ENCODE measurements around the gene OSTF1.

The OSTF1 gene

GRCh38 chr9:75185585-75186170 lies 97.4 kb downstream of the OSTF1 start:
- Mint-ChIP-seq H3K4me1 (ENCODE audit: low read depth) (peaks cover 18% of the 10 kb centered on the region), H3K36me3 (peaks cover 2% of the 10 kb centered on the region), H3K27ac (no peak overlapping the region), H3K27me3 (no peaks in the 10 kb centered on the region), H3K4me3 (no peak overlapping the region), H3K9me3 (ENCODE audit: low read depth) (no peaks in the 10 kb centered on the region)

GRCh38 chr9:75186767-75187380 lies 98.6 kb downstream of the OSTF1 start:
- H3K27ac Mint-ChIP-seq = no peak overlapping the region
- peaks cover 2% of the 10 kb centered on the region for H3K36me3 Mint-ChIP-seq
- H3K4me3 Mint-ChIP-seq = no peak overlapping the region
- H3K27me3 Mint-ChIP-seq = no peaks in the 10 kb centered on the region
- peaks cover 18% of the 10 kb centered on the region for H3K4me1 Mint-ChIP-seq (ENCODE audit: low read depth)
- H3K9me3 Mint-ChIP-seq (ENCODE audit: low read depth) = no peaks in the 10 kb centered on the region

- no peak overlapping the region for H3K27ac Mint-ChIP-seq
- H3K4me1 Mint-ChIP-seq (ENCODE audit: low read depth) = peaks cover 18% of the 10 kb centered on the region
- H3K27me3 Mint-ChIP-seq = no peaks in the 10 kb centered on the region
- no peak overlapping the region for H3K4me3 Mint-ChIP-seq
- no peaks in the 10 kb centered on the region for H3K9me3 Mint-ChIP-seq (ENCODE audit: low read depth)
- no peaks in the 10 kb centered on the region for H3K36me3 Mint-ChIP-seq
Observed at GRCh38 chr9:75188756-75189155, 100.4 kb downstream of the OSTF1 start.

GRCh38 chr9:75190762-75191161 lies 102.4 kb downstream of the OSTF1 start:
- Mint-ChIP-seq H3K4me3 (no peak overlapping the region), H3K9me3 (ENCODE audit: low read depth) (no peaks in the 10 kb centered on the region), H3K36me3 (peaks cover 5% of the 10 kb centered on the region), H3K27me3 (no peaks in the 10 kb centered on the region), H3K27ac (no peak overlapping the region), H3K4me1 (ENCODE audit: low read depth) (peaks cover 14% of the 10 kb centered on the region)

Data from activated naive CD8-positive, alpha-beta T cell (primary cell).